Left hindlimb (tissue), 1 donor: ENCODE data around the gene VPS35.
"Not testable (repeated sequence)": the region's sequence is repeated elsewhere in the genome, so short reads cannot be mapped to it uniquely, and the experiment has no call there.

Source experiments
- DNase-seq: peaks from one replicate; pipeline ENCODE4 v3.0.0-alpha.2; 2018

The VPS35 gene

GRCh38 chr16:46650254-46650623 is 38.7 kb downstream of the VPS35 start:
- DNase-seq = no peak

GRCh38 chr16:46649588-46650253 is 39.3 kb downstream of the VPS35 start:
- no peak for DNase-seq

- DNase-seq = no peak
Observed at GRCh38 chr16:46648656-46649055, 40.3 kb downstream of the VPS35 start.

GRCh38 chr16:46638947-46639925 is 49.7 kb downstream of the VPS35 start:
- DNase-seq = no peak

GRCh38 chr16:46632778-46633733 is 55.9 kb downstream of the VPS35 start:
- no peak for DNase-seq

GRCh38 chr16:46629331-46630219 is 59.4 kb downstream of the VPS35 start:
- DNase-seq = no peak

- DNase-seq = no peak
Observed at GRCh38 chr16:46627746-46628145, 61.2 kb downstream of the VPS35 start.

GRCh38 chr16:46626681-46627080 is 62.3 kb downstream of the VPS35 start:
- DNase-seq = not testable (repeated sequence)

- not testable (repeated sequence) for DNase-seq
Observed at GRCh38 chr16:46624862-46625261, 64.1 kb downstream of the VPS35 start.

GRCh38 chr16:46623707-46624106 is 65.3 kb downstream of the VPS35 start:
- not testable (repeated sequence) for DNase-seq

- not testable (repeated sequence) for DNase-seq
Observed at GRCh38 chr16:46623246-46623645, 65.7 kb downstream of the VPS35 start.

GRCh38 chr16:46621934-46622676 is 66.9 kb downstream of the VPS35 start:
- DNase-seq = no peak

GRCh38 chr16:46621006-46621933 is 67.7 kb downstream of the VPS35 start, which contains the start of gene SHCBP1:
Gene SHCBP1, minus strand, starts transcription at chr16:46621379. Its CDS starts 20 bp downstream, at chr16:46621359.
- DNase-seq = peak; percentile 91

- DNase-seq = no peak
Observed at GRCh38 chr16:46620266-46621005, 68.5 kb downstream of the VPS35 start.

- DNase-seq = no peak
Observed at GRCh38 chr16:46618516-46618915, 70.5 kb downstream of the VPS35 start.

- no peak for DNase-seq
Observed at GRCh38 chr16:46614006-46614405, 75.0 kb downstream of the VPS35 start.

GRCh38 chr16:46613352-46613751 is 75.6 kb downstream of the VPS35 start:
- DNase-seq = no peak

- no peak for DNase-seq
Observed at GRCh38 chr16:46612121-46612520, 76.9 kb downstream of the VPS35 start.

GRCh38 chr16:46607529-46607928 is 81.4 kb downstream of the VPS35 start:
- DNase-seq = no peak
